GM15510 (cell line): ENCODE measurements around the gene NGEF.

ENCODE experiments used
- POLR2A ChIP-seq: IDR thresholded peaks from 3 replicates; pipeline ENCODE4 v1.6.1; 2011; ENCODE audit warnings: borderline replicate concordance; ENCODE audit not compliant: insufficient read length; ENCODE audit errors: extremely low read depth

NGEF gene

DNA sequence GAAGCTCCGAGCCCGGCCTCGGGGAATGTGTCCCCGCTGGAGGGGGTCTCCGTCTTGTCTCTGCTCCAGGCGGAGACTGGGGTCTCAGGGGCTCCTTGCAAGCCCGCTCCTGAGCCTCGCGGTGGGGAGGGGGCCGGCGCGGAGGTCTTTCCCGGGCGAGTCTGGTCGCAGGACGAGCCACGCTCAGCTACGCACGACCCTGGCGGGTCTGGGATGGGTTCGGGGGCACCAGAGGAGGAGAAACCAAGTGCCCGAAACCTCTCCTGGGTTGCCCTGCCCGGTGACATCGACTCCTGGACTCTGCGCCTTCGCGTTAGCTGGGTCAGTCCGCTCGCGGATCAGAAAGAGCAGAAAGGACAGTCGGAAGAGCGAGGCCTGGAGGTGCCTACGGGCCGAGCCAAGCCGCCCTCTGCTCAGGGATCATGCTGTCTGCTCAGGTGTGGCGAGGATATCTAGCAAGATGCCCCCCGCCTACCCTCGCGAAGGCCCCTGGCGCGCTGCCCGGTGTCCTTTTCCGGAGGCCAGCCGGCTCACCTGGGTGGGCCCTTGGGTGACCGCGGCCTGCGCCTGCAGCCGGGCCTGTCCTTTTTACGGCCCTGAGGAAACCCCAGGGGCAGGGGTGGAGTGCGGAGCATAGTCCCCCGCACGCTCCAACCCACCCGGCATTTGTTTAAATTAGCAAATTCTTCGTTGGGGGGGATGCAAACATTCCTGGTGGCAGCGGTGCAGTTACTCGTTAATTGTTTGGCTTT lies 84.3 kb downstream of the NGEF start:
- TF ChIP-seq POLR2A = no peak

DNA sequence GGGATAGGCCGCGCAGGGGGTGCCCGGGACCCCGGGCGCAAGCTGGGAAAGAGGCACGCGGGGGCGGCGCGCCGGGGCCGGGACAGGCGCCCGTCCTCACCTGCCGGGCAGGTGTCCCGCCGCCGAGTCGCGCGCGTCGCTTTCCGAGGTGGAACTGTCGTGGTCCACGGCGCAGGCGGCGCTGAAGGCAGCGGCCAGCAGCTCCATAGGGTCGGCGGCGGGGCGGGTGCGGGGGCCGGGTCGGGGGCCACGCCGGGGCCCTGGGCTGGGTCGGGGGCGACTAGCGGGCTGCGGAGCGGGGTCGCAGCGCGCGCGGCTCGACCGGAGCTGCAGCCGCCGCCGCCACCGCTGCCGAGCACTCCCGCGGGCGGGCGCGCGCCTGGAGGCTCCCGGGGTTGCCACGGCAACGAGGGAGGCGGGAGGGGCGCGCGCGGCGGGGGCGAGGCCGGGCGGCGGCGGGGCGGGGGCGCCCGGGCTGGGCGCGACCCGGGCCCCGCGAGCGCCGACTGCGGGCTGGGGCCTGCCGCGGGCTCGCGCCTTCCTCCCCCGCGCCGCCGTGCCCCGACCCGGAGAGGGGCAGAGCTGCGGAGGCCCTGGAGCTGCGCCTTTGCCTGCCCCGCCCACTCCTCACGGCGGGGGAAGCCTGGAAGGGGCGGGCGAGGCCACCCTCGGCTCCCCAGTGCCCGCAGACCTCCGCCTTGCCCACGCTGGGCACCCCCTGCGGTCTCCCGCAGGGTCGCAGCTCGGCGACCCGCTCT lies 85.1 kb downstream of the NGEF start:
- TF ChIP-seq POLR2A = no peak

DNA sequence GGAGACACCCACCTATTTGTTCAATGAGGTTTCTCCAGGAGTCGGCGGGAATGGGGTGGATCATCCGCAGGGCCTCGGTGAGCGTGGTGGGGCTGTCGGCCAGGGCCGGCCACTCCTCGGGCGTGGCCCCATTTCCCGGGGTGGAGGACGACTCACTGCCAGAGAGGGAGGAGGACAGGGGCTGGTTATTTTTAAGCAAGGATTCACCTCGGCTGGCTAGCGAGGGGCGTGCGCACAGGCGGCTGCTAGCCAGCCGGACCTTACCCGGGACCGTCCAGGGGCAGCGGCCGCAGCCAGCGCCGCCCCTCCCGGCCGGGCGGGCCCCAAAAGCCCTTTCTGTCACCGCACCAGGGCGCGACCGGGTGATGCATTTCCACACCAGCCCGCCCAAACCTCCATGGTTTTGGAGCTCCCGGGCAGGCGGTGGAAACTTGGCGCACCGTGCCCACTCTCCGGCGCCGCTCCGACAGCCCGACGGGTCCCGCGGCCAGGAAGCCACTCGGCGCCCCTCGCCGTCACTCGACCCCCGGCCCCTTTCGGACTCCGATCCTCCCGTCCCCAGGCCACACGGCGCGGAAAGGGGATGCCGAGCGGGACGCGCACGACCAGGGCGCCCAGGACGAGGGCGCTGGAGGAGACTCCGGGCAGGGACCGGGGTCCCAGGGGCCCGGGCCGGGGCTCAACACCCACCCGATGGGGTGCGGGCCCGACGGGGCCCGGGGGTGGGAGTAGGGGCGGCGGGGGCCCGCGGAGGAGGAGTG lies 85.8 kb downstream of the NGEF start:
- no peak for TF ChIP-seq POLR2A

DNA sequence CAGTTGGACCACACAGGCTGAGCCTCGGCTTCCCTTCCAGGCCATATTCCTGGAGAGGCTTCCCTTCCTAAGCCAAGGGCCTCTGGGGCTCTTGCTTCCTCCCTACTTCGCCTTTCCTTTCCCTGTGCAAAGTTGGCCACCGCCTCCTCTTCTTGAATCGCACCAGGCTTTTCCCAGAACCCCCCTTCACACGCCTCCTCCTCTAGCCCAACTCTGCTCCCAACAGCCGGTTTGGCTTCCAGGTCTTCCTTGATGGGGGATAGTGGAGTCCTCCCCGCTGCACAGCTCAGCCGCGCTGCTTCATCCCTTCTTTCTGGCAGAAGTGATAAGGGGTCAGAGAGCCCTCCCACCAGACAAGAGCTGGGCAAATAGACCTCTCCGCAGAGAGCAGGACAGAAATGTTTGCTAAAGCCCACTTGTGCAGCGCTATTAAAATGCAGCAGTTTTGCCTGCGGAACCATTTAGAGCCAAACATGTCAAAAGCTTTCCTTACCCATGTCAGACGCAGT lies 86.6 kb downstream of the NGEF start:
- TF ChIP-seq POLR2A = no peak

DNA sequence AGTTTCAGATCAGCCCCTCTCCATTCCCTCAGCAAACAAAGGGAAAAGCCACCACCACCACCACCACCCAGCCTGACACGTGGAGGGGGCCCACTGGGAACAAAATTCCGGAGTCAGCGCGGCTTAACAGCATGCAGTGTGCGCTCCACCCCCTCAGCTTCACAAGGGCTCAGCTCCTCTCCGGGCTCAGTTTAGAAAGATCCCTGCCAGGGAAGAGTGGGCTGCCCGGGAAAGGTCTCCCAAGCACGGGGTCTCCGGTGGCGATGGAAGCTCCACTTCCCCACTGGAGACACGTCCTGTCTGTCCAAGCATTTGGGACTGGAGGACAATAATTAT lies 87.3 kb downstream of the NGEF start:
- no peak for TF ChIP-seq POLR2A

DNA sequence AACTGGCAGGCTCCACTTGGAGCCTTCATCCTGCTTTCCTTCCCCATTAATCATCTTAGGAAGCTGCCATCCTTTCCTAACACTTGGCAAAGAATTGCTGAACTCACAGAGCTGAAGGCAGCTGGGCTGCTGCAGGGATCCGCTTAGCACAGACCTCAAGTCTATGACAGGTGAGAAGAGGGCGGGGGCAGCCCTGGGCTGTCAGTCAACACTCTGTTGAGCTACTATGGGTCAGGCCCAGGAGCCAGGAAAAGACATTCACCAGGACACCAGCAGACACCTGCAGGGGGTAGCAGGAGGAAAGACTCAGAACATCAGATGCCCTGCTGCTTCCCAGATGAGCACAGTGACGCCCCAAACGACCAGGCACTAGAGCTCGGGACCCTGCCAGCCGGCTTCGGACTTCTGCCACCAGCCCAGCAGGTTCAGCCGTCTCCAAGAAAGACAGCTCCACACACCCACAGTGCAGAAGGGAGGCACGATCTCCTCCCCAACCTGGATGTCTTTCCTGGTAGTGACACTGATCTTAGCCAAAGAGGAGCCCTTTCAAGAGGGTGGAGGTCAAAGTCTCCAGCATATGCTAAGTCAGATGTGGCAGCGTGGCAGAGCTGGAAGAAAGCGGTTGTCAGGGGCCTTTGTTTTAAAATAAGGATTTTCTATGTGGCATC lies 87.8 kb downstream of the NGEF start:
- TF ChIP-seq POLR2A = no peak

DNA sequence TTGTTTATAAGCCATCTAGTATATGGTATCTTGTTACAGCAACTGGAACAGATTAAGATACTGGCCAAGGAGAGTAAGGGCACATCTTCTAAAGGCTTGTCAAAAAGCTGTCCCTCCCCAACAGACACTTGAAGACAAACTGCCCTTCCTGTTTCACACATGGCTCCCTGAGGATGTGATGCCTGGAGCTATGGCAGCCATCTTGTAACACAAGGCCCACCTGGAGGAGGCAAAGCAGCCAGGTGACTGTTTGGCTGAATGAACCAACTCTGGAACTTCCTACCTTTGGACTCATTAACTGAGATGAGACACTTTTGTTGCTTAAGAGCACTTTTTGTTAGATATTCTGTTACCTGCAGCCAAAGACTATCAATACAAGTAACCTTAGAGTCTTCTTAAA lies 88.6 kb downstream of the NGEF start:
- no peak for TF ChIP-seq POLR2A

DNA sequence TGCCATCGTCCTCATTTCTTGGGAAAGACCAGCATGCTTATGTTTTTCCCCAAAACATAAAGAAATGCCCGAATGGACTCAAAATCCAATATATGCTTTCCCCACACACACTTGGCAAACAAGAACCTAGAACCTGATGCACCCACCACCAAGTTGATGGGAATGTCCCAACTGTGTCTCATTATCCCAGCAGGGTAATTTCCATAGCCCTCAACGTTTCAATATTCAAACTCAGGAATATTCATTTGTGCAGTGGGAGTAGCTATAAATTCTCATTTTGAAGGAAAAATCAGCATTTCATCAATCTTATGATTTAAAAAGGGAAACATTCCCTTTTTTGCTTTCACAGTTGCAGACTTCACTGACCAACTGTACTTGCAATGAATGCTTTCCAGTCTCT lies 92.3 kb downstream of the NGEF start:
- no peak for TF ChIP-seq POLR2A

DNA sequence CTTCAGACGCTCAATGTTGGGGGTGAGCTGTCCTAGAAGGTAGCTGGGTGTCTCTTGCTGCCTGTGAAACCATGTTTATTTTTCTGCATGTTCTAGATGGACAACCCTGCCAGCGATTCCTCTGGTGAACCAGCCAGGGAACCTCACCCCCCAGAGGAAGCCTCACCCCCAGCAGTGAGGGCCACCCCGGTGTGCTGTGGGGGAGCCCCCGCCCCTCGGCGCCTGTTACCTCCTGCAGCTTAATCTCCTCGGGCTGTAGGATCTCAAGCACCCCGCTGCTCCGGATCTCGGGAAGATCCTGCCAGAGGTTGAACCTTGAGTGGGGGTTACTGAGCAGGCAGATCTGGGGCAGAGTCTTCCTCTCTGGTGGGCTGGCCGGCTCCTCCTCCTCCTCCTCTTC lies 93.0 kb downstream of the NGEF start:
- no peak for TF ChIP-seq POLR2A

DNA sequence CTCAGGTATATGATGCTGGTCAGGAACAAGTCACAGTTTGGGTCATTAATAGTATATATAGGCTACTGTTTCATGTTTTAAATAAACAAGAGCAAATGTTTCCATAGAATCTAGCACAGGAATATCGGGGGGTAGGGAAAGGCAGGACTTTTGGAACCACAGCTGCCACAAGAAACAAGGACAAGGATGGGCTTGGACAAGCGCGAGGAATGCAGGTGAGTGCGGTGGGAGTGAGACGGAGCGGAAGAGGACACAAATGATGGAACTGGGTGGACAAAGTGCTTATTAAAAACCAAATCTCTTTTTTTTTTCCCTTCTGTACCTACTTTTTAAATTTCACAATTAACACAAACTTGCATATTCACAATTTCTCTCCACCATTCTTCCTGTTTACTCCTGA lies 93.9 kb downstream of the NGEF start:
- no peak for TF ChIP-seq POLR2A

DNA sequence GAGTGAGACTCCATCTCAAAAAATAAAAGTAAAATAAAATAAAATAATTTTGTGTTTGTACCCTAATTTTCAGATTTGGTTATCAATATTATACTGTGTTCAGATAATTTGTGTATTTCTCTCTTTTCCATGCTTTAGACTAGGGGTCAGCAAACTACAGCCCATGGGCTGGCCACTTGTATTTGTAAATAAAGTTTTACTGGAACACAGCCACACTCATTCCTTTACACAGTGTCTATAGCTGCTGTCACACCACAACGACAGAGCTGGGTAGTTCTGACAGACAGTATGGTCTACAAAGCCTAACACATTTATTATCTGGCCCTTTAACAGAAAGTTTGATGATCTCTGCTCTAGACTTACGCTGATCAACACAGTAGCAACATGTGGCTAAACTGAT lies 99.2 kb downstream of the NGEF start:
- no peak for TF ChIP-seq POLR2A

DNA sequence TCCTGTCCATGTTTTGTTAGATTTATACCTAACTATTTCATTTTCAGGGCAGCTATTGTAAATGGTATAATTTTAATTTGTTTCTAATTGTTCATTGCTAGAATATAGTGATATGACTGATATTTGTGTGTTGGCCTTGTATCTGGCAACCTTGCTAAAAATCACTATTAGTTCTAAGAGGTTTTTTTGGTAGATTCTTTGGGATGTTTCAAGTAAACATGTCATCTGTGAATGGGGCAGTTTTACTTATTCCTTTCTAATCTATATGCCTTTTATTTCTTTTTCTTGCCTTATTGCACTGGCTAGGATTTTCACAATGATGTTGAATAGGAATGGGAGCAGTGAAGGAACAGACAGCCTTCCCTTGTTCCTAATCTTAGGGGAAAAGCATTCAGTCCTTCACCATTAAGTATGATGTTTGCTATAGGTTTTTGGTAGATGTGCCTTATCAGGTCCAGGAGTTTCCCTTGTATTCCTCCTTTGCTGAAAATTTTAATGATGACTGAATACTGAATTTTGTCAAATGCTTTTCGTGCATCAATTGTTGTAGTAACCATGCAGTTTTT lies 101.3 kb downstream of the NGEF start:
- no peak for TF ChIP-seq POLR2A

DNA sequence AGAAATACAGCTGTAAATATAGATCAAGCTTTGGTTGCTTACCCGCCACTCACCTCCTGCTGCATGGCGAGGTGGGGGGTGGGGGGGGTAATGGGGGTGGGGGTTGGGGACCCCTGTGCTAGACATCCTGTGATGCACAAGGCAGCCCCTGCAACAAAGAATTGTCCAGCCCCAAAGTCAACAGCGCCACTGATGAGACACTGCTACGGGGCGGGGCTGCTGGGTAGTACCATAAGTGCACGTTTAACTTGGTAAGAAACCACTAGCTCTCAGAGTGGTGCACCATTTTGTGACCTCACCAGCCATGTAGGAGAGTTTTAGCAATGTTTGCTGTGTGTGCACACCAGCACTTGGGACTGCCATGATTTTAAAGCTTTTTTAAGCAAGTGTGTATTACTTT lies 102.7 kb downstream of the NGEF start:
- no peak for TF ChIP-seq POLR2A

DNA sequence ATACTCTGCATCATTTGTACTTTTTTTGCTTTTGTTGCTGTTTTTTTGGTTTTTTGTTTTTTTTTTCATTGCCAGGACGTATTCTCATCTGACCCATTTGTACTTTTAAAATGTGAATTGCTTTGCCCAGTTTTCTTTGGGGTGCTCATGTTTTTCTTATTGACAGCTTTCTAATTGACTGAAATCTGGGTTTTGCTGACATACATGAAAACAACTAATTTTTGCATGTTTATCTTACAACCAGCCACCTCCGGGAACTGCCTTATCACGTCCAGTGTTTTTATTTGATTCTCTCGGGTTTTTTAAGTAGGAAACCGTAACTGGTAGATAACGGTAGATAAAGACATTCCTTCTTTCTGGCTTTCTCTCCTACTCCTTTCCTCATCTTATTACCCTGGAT lies 104.4 kb downstream of the NGEF start:
- no peak for TF ChIP-seq POLR2A
